Caco-2 (cell line): ENCODE measurements around the gene ARL14EPL. TPM values are rescaled to one million over a fixed set of nuclear protein-coding genes. Genes with fewer than 3 reads are reported as not detected.

Source experiments
- BruUV-seq: library from RNA; stranded (reverse); fragments of 400-500 nt; replicated peaks from 2 replicates; lab custom pipeline; 2021; lab: Mats Ljungman, UMichigan
- CTCF ChIA-PET: fragments of 300-600 bp; sonication (Branson Sonifier 250); formaldehyde crosslinking; loops from one replicate; lab custom pipeline; 2022; ENCODE audit warnings: antibody characterized with exemption; lab: Charles Lee
- POLR2A ChIA-PET: fragments of 300-600 bp; sonication (Branson Sonifier 250); formaldehyde crosslinking; loops from one replicate; lab custom pipeline; 2022; ENCODE audit warnings: antibody characterized with exemption; lab: Charles Lee
- DNase-seq, 2 experiments: peaks; one replicate each; pipeline versions ENCODE4 v3.0.0 to v3.0.0-alpha.2; 2020 to 2022
- H3K27me3 ChIP-seq: replicated peaks from 2 replicates; pipeline ENCODE4 v1.6.0; 2011; ENCODE audit warnings: low read length; ENCODE audit not compliant: control insufficient read depth, insufficient read depth
- H3K36me3 ChIP-seq: 2 replicates; pipeline ENCODE4 v1.5.1; 2011; ENCODE audit warnings: low read length; ENCODE audit not compliant: control insufficient read depth, insufficient read depth
- H3K4me1 ChIP-seq: fragments of 250-450 bp; sonication (Bioruptor Pico); 2 replicates; pipeline ENCODE4 v1.5.1; 2020; ENCODE audit warnings: mild to moderate bottlenecking
- H3K4me3 ChIP-seq: 2 replicates; pipeline ENCODE4 v1.5.1; 2011; ENCODE audit warnings: low read depth, mild to moderate bottlenecking, control low read depth, low read length
- H3K9me3 ChIP-seq: fragments of 250-450 bp; sonication (Bioruptor Pico); 2 replicates; pipeline ENCODE4 v1.5.1; 2020; ENCODE audit warnings: mild to moderate bottlenecking, moderate library complexity
- H3K27ac Mint-ChIP-seq: one replicate; pipeline ENCODE4 v1.8.0; 2022; ENCODE audit warnings: mixed read lengths; ENCODE audit not compliant: unreplicated experiment
- H3K27me3 Mint-ChIP-seq: one replicate; pipeline ENCODE4 v1.8.0; 2022; ENCODE audit warnings: mixed read lengths; ENCODE audit not compliant: insufficient read depth, unreplicated experiment
- H3K36me3 Mint-ChIP-seq: one replicate; pipeline ENCODE4 v1.8.0; 2022; ENCODE audit warnings: mild to moderate bottlenecking, mixed read lengths; ENCODE audit not compliant: insufficient read depth, unreplicated experiment
- H3K4me1 Mint-ChIP-seq: one replicate; pipeline ENCODE4 v1.8.0; 2022; ENCODE audit warnings: low read depth, mixed read lengths; ENCODE audit not compliant: unreplicated experiment
- H3K4me3 Mint-ChIP-seq: one replicate; pipeline ENCODE4 v1.8.0; 2022; ENCODE audit warnings: mild to moderate bottlenecking, moderate library complexity, mixed read lengths; ENCODE audit not compliant: unreplicated experiment
- H3K9me3 Mint-ChIP-seq: one replicate; pipeline ENCODE4 v1.8.0; 2022; ENCODE audit warnings: mixed read lengths; ENCODE audit not compliant: unreplicated experiment
- intact Hi-C: fragments of 100-400 bp; cut with micrococcal nuclease; formaldehyde crosslinking; loops from one replicate; pipeline ENCODE4 v1.10.0; 2022; ENCODE audit not compliant: unreplicated experiment
- total RNA-seq: library from RNA; stranded (reverse); gene quantifications from 2 replicates; pipeline ENCODE4 v1.2.3, GENCODE V29; 2022
- TF ChIP-seq, protein P1 (sequence below), 2 experiments: fragments of 200-600 bp in 1 of 2; IDR thresholded peaks; 1 replicate in 1 of 2; 2 replicates in 1 of 2; pipeline versions ENCODE4 v1.5.1 to v1.8.0; 2011 to 2022; ENCODE audit warnings: antibody characterized with exemption in 1 of 2, control low read depth in 1 of 2, inconsistent platforms in 1 of 2, low read depth in 1 of 2, low read length in 1 of 2, mild to moderate bottlenecking in 1 of 2, moderate library complexity in 1 of 2; ENCODE audit not compliant: insufficient read depth in 1 of 2, severe bottlenecking in 1 of 2, unreplicated experiment in 1 of 2

ARL14EPL gene
- total RNA-seq, 1 experiment from 2014 or later, result not detected

DNA sequence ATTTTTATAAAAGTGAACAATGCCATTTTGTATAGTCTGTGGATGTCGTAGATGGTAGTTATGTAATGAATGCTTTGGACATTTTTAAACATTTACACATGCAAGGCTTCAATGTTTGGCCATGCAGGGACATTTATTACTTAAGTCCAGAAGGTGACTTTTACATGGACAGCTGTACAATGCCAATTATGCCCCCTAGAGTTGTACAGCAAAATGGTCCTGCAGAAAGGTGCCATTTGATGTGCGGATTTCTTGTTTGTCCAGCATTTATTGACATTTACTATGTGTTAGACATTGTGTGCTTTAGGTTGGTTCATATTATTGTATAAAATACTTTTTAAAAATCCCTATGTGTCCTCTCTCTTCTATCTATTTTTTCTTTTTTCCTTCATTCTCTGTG, 30.1 kb downstream of the ARL14EPL start:
- POLR2A ChIA-PET, result no interaction called here
- Histone ChIP-seq H3K36me3 (no peaks in the 10 kb centered on the region), H3K9me3 (no peaks in the 10 kb centered on the region), H3K27me3 (peaks cover 2% of the 10 kb centered on the region; the same call in 1 of the 2 replicates), H3K4me3 (no peak overlapping the region), H3K4me1 (no peaks in the 10 kb centered on the region)
- Mint-ChIP-seq H3K4me1 (no peaks in the 10 kb centered on the region), H3K36me3 (no peaks in the 10 kb centered on the region), H3K27me3 (peaks cover 17% of the 10 kb centered on the region), H3K9me3 (no peaks in the 10 kb centered on the region), H3K4me3 (no peak overlapping the region), H3K27ac (no peak overlapping the region)
- DNase-seq, result no peak
- CTCF ChIA-PET, result no interaction called here
- intact Hi-C loops, result no loop called here
- no TSS peak for BruUV-seq
- TF ChIP-seq, protein P1, sequence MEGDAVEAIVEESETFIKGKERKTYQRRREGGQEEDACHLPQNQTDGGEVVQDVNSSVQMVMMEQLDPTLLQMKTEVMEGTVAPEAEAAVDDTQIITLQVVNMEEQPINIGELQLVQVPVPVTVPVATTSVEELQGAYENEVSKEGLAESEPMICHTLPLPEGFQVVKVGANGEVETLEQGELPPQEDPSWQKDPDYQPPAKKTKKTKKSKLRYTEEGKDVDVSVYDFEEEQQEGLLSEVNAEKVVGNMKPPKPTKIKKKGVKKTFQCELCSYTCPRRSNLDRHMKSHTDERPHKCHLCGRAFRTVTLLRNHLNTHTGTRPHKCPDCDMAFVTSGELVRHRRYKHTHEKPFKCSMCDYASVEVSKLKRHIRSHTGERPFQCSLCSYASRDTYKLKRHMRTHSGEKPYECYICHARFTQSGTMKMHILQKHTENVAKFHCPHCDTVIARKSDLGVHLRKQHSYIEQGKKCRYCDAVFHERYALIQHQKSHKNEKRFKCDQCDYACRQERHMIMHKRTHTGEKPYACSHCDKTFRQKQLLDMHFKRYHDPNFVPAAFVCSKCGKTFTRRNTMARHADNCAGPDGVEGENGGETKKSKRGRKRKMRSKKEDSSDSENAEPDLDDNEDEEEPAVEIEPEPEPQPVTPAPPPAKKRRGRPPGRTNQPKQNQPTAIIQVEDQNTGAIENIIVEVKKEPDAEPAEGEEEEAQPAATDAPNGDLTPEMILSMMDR (IDR thresholded peaks at IDR 0.05; ENCODE audit: insufficient read depth in 1 of 2, low read depth in 1 of 2, low read length in 1 of 2, severe bottlenecking in 1 of 2, unreplicated experiment in 1 of 2), result no peak

DNA sequence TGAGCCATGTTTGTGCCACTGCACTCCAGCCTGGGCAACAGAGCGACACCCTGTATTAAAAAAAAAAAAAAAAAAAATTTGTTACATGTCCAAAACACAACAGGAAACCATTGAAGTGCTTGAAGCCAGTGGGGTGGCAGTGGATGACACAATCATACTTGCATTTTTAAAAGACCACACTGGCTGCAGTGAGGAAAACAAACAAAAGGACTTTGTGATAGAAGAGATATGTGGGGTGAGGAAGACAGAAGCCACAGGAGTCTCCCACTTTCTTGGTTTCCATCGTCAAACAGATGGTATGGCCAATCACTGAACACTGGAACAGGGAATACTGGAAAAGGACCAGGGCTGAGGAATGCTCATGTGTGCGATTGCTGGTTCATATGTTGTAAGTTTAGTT, 31.7 kb downstream of the ARL14EPL start:
- no peaks in the 10 kb centered on the region for H3K9me3 ChIP-seq
- Mint-ChIP-seq H3K36me3 (no peaks in the 10 kb centered on the region), H3K4me1 (no peaks in the 10 kb centered on the region), H3K9me3 (no peaks in the 10 kb centered on the region), H3K4me3 (no peak overlapping the region), H3K27ac (no peak overlapping the region), H3K27me3 (peaks cover 13% of the 10 kb centered on the region)
- ChIA-PET POLR2A (no interaction called here), CTCF (no interaction called here)
- no TSS peak for BruUV-seq
- H3K4me1 ChIP-seq, result no peaks in the 10 kb centered on the region
- peaks cover 2% of the 10 kb centered on the region; the same call in 1 of the 2 replicates for H3K27me3 ChIP-seq
- TF ChIP-seq, protein P1 (IDR thresholded peaks at IDR 0.05; ENCODE audit: insufficient read depth in 1 of 2, low read depth in 1 of 2, low read length in 1 of 2, severe bottlenecking in 1 of 2, unreplicated experiment in 1 of 2), result no peak
- intact Hi-C loops, result no loop called here
- DNase-seq, result no peak
- no peaks in the 10 kb centered on the region for H3K36me3 ChIP-seq
- no peak overlapping the region for H3K4me3 ChIP-seq

DNA sequence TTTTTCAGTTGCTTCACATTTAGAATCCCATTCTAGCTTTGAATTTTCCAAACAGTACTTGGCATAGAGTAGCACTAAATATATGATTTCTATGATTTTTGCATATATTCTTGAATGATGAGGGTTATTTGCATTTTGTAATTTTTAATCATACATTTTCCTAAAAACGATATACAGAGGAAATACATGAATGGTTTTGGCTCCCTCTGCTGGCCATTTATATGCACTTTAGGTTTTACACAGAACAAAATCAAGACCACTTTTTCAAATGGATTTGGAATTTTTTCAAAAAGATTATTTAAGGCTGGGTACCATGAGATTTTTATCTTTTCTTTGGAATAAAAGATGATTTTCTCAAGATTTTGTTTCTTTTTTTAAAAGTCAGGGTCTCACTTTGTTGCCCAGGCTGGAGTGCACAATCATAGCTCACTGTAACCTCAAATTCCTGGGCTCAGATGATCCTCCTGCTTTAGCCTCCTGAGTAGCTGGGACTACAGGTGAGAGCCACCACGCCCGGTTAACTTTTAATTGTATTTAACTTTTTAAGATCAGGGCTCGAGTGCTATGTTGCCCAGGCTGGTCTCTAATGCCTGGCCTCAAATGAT, 35.9 kb downstream of the ARL14EPL start:
- Mint-ChIP-seq H3K27me3 (peaks cover 13% of the 10 kb centered on the region), H3K36me3 (no peaks in the 10 kb centered on the region), H3K9me3 (no peaks in the 10 kb centered on the region), H3K27ac (no peak overlapping the region), H3K4me3 (no peak overlapping the region), H3K4me1 (no peaks in the 10 kb centered on the region)
- Histone ChIP-seq H3K4me1 (no peaks in the 10 kb centered on the region), H3K4me3 (no peak overlapping the region), H3K36me3 (no peaks in the 10 kb centered on the region), H3K27me3 (peaks cover 2% of the 10 kb centered on the region; the same call in 1 of the 2 replicates), H3K9me3 (no peaks in the 10 kb centered on the region)
- peak in 1 of 2 experiments; percentile 19 for DNase-seq
- ChIA-PET POLR2A (no interaction called here), CTCF (interaction anchor here (0.6 kb wide), 1 partner anchor 229 kb away, joined by 3 read pairs; no protein-coding TSS in a partner anchor)
- TF ChIP-seq, protein P1 (IDR thresholded peaks at IDR 0.05; ENCODE audit: insufficient read depth in 1 of 2, low read depth in 1 of 2, low read length in 1 of 2, severe bottlenecking in 1 of 2, unreplicated experiment in 1 of 2), result peak; percentile 55 to 74
- intact Hi-C loops, result loop anchor here (1.0 to 2.0 kb wide), 4 partner anchors 89 to 434 kb away; no protein-coding TSS in a partner anchor
- no TSS peak for BruUV-seq
